Fibroblast of skin of abdomen (primary cell): ENCODE data around the gene IGFBPL1.

ENCODE experiments used
- DNase-seq: peaks from one replicate; pipeline ENCODE4 v3.0.0-alpha.2; 2013

The IGFBPL1 gene

DNA sequence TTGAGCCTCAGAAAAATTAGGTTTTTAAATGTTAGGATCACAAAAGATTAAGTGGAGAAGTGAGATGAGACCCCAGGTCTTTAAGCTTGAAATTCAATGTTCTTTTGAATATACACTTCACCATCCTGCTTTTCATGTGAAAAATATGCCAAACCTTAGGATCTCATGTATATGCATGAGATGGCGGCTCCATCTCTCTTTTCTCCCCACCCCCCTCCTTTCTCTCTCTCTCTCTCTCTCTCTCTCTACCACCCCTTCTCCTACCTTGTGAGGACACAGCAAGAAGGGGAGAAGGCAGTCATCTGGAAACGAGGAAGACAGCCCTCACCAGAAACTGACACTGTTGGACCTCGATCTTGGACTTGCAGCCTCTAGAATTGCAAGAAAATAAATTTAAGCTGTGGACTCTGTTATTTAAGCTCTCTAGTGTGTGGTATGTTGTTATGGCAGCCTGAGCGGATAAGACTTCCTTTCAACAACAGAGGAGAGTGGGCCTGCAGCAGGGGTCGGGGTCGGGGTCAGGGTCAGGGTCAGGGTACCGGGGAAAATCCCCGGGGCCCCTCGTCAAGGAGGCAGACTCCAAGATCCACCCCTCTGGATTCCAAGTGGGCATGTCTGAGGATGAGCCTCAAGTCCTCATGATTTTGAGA is 48.1 kb downstream of the IGFBPL1 start:
- no peak for DNase-seq

- no peak for DNase-seq
Measured at GRCh38 chr9:38375572-38375963, 48.7 kb downstream of the IGFBPL1 start.

DNA sequence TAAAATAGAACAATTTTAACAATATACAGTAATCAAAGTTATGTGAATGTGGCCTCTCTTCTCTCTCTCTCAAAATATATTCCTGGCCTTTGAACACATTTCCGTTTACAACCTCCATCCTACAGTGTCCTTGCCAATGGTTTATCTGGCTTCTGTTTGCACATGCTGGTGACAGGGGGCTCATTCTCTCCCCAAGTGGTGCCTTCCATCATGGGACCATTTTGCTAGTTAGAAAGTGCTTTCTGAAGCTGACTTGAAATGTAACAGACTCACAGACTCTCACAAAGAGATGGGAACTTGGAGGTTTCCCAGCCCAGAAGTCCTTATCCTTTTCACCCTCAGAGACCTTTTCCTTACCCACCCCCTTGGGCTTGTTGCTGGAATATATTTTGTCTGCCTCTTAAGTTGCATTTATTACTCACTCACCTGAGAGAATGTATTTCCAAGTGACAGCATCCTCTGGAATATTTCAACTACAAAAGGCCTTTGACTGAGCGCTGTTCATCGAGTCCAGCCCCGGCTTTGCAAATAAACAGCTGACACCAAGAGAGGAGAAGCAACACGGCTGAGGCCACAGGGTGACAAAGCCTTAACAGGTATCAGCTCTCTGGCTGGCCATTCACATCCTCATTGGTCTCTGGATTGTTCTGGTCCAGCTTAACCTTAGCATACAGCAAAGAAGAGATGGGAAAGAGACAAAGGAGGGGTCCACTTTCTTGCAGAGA is 49.2 kb downstream of the IGFBPL1 start:
- DNase-seq = no peak

GRCh38 chr9:38373679-38374078 is 50.6 kb downstream of the IGFBPL1 start:
- no peak for DNase-seq

DNA sequence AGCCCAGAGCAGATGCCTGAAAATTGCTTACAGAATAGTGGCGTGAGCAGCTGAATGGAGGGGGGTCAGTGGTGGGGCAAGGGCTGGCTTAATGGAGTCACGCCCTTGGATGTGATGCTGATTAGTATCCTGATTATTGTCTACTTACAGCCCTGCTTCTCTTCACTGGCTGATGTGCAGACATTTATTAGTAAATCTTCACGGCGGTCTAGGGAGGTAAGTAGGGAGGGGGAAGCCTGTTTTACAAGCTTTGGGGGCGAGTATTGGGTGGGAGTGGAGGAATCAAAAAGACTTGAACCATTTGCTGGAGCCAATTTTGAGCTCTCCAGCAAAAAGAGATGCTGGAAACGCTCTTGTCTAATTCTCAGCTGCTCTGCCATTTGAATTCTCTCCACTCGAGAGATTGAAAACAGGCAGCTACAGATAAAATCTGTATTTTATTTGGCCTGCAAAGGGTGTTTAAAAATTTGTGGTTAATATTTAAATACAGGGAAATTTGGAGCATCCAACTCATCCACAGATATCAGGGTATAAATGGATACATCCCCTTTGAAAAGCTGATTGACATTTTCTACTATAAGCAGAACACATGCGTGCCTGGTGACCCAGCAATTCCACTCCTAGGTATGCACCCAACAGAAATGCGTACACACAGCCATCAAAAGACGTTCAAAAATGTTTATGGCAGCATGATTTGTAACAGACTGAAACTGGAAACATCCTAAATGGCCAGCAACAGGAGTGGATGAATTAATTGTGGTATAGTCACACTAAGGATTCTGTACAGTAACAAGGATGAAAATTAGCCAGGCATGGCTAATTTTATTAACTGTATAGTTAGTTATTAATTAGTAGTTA is 51.3 kb downstream of the IGFBPL1 start:
- no peak for DNase-seq

GRCh38 chr9:38371495-38371894 is 52.8 kb downstream of the IGFBPL1 start:
- peak; percentile 31 for DNase-seq

GRCh38 chr9:38370176-38370575 is 54.1 kb downstream of the IGFBPL1 start:
- no peak for DNase-seq

DNA sequence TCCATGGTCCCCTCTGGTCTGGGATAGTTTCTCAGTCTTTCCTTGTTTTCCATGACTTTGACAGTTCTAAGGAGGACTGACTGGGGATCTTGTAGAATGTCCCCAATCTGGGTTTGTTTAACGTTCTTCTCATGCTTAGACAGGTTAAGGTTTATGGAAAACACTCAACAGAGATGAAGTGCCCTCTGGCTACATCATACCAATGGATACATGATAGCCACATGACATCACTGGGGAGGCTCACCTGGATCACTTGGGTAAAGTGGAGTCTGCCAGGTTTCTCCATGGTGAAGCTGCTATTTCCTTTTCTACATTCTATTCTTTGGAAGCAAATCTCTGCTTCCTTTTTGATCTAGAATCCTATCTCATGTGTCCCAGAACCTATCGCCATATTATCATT is 55.5 kb downstream of the IGFBPL1 start:
- DNase-seq = no peak

DNA sequence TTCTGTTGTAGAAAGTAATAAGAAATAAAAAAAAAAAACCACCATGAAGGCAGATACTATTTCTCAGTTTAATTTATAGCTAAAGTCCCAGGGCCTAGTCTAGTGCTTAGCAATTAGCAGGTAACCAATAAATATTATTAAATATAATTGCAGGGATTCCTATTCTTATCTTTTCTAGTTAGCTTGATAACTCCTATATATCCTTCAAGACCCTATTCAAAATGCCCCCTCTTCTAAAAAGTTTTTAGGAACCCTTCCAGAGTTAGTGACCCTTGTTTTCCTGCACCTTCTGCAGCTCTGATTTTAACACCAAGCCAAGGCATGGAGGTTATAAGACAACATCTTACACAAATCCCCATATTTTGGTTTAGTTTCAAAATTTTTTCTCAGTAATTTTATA is 56.4 kb downstream of the IGFBPL1 start:
- no peak for DNase-seq

- DNase-seq = no peak
Measured at GRCh38 chr9:38363589-38363925, 60.7 kb downstream of the IGFBPL1 start.

- peak; percentile 85 for DNase-seq
Measured at GRCh38 chr9:38362852-38363588, 61.2 kb downstream of the IGFBPL1 start.

- peak; percentile 39 for DNase-seq
Measured at GRCh38 chr9:38361473-38361850, 62.8 kb downstream of the IGFBPL1 start.

- DNase-seq = peak; percentile 28
Measured at GRCh38 chr9:38360839-38361472, 63.3 kb downstream of the IGFBPL1 start.

DNA sequence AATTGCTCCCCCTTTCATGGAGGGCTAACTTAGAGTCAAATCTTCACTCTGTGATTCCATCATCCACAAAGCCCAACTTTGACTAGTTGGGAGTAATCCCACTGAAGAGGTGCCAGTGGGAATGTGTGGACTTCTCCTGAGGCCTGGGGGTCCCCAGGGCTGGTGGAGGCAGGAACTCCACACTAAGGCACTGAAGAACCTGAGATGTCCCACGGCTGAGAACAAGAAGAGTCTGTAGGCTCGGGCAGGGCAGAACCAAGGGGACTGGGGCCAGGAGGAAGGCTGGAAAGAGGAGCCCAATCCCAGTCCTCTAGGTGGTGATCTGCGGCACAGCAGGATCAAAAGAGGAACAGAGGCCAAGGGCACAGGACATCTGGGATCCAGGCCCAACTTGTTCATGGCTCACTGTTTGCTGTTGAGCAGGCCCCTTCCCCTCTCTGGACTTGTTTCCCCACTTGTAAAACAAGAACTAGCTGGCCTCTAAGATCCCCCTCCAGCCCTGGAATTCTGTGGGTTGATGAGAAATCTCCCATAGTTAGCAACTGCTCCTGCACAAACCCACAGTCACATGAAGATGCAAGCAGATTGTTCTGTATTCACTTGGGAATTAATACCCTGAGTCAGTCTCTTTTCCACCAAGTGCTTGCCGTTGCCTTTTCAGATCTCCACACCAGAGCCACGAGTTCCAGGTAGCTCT is 64.4 kb downstream of the IGFBPL1 start:
- DNase-seq = peak; percentile 54

GRCh38 chr9:38359297-38359653 is 65.0 kb downstream of the IGFBPL1 start:
- no peak for DNase-seq

DNA sequence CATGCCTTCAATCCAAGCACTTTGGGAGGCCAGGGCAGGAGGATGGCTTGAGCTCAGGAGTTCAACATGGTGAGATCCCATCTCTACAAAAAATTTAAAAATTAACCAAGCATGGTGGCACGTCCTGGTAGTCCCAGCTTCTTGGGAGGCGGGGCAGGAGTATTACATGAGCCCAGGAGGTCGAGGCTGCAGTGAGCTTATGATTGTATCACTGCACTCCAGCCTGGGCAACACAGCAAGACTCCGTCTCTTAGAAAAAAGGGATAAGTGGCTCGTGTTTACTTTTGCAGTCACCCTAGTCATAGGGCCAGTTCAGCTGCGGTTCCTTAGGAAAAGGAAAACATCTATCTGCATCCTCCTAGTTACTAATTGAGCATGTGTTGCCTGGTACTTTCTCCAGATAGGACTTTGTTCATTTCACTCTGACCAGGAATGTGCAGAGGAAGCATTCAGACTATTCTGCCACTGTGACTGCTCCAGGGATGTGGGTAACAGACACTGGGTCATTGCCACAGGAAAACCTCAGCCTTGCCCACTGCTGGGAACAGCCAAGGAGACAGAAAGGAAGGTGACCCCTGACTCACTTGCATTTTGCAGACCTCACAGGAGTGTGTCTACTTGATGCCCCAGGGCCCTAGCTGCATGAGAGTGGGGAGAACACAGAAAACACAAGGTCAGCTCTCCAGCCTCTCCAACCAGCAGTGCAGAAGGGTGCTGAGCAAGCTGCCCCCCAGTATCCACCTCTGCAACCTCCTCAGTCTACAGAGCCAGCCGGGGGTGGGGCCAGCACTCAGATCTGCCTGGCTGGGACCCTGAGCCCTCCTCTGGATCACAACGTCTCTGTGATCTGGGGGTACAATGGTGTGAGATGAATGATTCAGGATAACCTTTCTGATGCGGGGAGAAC is 65.6 kb downstream of the IGFBPL1 start:
- DNase-seq = no peak

GRCh38 chr9:38357350-38358114 is 66.7 kb downstream of the IGFBPL1 start:
- no peak for DNase-seq

DNA sequence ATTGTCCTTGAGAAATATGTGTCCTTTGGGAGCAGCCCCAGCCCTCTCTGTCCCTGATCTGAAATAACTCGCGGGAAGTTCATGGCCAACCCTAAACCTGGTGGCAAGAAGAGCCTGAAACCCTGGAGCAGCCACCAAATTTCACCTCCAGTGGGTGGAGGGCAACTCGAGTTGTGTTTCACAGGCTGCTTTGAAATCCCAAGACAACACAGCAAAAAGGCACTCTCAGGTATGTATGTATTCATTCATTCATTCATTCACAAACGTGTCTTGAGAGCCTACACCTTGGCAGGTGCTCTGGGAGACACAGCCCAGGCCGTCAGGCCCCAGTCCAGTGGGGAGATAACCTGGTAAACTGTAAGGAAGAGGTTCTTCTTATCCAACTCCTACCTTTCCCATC is 67.4 kb downstream of the IGFBPL1 start:
- DNase-seq = no peak
